SJSA1 (cell line): Measurements from ENCODE around the gene DCLRE1B. TPM values are rescaled to one million over a fixed set of nuclear protein-coding genes. Genes with fewer than 3 reads are reported as not detected.

Experiments used
- DNase-seq, 2 experiments: peaks; one replicate each; pipeline ENCODE4 v3.0.0-alpha.2; 2015 to 2020; ENCODE audit warnings: low spot score in 2 of 2, low read depth in 1 of 2
- H3K27ac ChIP-seq: fragments of 250-450 bp; sonication (Bioruptor Pico); 2 replicates; pipeline ENCODE4 v1.5.1; 2020; ENCODE audit warnings: mild to moderate bottlenecking, moderate library complexity
- H3K27me3 ChIP-seq: fragments of 250-450 bp; sonication (Bioruptor Pico); replicated peaks from 2 replicates; pipeline ENCODE4 v1.5.1; 2020; ENCODE audit warnings: mild to moderate bottlenecking, moderate library complexity
- H3K36me3 ChIP-seq: fragments of 250-450 bp; sonication (Bioruptor Pico); 2 replicates; pipeline ENCODE4 v1.5.1; 2020; ENCODE audit warnings: mild to moderate bottlenecking
- H3K4me1 ChIP-seq: fragments of 250-450 bp; sonication (Bioruptor Pico); replicated peaks from 2 replicates; pipeline ENCODE4 v1.6.1; 2021; ENCODE audit warnings: mild to moderate bottlenecking
- H3K4me3 ChIP-seq: fragments of 250-450 bp; sonication (Bioruptor Pico); 2 replicates; pipeline ENCODE4 v1.5.1; 2020; ENCODE audit warnings: mild to moderate bottlenecking
- H3K9me3 ChIP-seq: fragments of 250-450 bp; sonication (Bioruptor Pico); replicated peaks from 2 replicates; pipeline ENCODE4 v1.5.1; 2020; ENCODE audit warnings: mild to moderate bottlenecking
- total RNA-seq: library from RNA; depleted of rRNA; stranded (reverse); fragments of >200 nt; shearing (Covaris generic); gene quantifications from 2 replicates; pipeline ENCODE4 v1.2.3, GENCODE V29; 2014

Gene DCLRE1B
- total RNA-seq, 1 experiment from 2014 or later = 14.8 TPM

DNA sequence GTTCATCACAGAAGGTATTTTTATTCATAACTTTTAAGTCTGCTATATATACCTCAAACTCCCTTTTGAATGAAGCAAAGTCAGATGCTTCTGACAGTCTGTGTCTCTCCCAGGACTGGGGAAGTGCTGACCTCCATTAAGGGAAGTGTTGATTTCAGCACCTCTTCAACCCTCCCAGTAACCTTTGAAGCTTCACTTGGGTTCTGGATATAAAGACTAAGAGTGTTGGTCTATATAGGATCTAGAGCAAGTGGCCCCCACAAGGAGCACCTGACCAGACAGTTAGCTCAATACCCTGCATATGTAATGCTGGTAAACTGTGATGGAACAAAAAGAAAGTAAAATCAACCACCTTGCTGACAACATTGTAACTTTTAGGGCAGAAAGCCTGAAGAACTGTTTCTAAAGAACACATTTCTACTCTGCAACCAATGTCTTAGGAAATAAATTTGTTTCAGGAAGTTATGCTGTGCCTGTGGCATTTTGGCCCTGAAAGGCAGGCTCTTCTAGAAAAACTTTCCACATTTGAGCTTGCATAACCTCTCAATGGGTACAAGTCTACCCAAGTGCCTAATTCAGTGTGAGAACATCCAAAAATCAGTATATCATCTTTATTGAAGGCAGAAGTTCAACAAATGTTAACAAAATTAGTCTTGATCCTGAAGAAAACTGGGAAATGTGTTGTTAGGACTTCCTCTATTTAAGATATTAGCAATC is 32.7 kb upstream of the DCLRE1B start:
- no peak overlapping the region for H3K27ac ChIP-seq
- no peak overlapping the region for H3K4me3 ChIP-seq
- DNase-seq = no peak
- H3K4me1 ChIP-seq = peaks cover 27% of the 10 kb centered on the region
- H3K27me3 ChIP-seq = no peaks in the 10 kb centered on the region
- H3K36me3 ChIP-seq = no peaks in the 10 kb centered on the region
- H3K9me3 ChIP-seq = no peaks in the 10 kb centered on the region

GRCh38 chr1:113874012-113874879 is 30.9 kb upstream of the DCLRE1B start:
- no peaks in the 10 kb centered on the region for H3K9me3 ChIP-seq
- no peak overlapping the region for H3K4me3 ChIP-seq
- no peaks in the 10 kb centered on the region for H3K36me3 ChIP-seq
- no peaks in the 10 kb centered on the region for H3K27me3 ChIP-seq
- no peak overlapping the region for H3K27ac ChIP-seq
- peaks cover 12% of the 10 kb centered on the region for H3K4me1 ChIP-seq
- no peak for DNase-seq

DNA sequence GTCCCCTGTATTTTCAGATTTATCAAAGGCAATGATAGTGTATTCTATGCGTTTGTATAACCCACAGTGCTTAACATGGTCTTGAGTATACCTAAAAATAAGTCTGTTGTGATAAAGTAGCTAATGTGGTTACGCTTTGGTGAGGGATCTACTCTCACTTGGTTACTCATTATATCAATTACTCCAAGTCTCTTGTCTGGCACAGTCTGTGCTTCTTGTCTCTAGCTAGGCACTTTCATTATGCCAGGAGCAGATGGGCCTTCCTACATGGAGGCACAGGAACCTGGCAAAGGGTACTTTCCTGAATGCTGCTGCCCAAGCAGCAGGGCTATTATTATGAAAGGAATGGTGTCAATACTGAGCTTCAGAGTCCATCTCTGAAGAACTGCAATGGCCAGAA is 29.4 kb upstream of the DCLRE1B start:
- Histone ChIP-seq H3K4me1 (peaks cover 18% of the 10 kb centered on the region), H3K27me3 (no peaks in the 10 kb centered on the region), H3K4me3 (no peak overlapping the region), H3K27ac (no peak overlapping the region), H3K36me3 (no peaks in the 10 kb centered on the region), H3K9me3 (no peaks in the 10 kb centered on the region)
- no peak for DNase-seq

DNA sequence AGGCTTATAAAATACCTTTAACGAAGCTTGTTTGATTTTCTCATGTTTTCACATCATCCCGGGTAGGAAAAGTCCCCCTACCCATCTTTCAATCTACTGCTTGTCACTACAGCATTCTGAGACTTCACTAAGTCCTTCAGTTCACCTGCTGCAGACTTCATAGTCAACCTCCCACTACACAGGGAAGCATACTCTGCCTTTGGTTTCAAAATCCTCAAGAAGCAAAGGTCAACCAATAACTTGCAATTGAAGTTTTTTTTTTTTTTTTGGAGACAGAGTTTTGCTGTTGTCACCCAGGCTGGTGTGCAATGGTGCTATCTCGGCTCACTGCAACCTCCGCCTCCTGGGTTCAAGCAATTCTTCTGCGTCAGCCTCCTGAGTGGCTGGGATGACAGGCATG is 28.9 kb upstream of the DCLRE1B start:
- H3K36me3 ChIP-seq = no peaks in the 10 kb centered on the region

DNA sequence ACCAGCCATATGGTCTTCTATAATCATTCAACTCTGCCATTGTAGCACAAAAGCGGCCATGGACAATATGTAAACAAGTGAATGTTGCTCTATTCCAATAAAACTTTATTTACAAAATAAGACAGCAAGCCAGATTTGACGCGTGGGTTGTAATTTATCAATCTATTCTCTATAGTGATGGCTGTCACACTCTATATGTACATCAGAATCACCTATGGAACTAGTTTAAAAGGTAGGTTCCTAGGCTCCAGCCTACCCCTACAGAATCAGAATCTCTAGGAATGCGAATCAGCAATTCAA is 25.4 kb upstream of the DCLRE1B start:
- Histone ChIP-seq H3K9me3 (no peaks in the 10 kb centered on the region), H3K4me3 (no peak overlapping the region), H3K36me3 (no peaks in the 10 kb centered on the region), H3K27ac (no peak overlapping the region), H3K4me1 (peaks cover 11% of the 10 kb centered on the region), H3K27me3 (no peaks in the 10 kb centered on the region)
- no peak for DNase-seq

More for the DNA sequence above, 28.9 kb upstream of the DCLRE1B start:
- no peak for DNase-seq
- H3K27me3 ChIP-seq = no peaks in the 10 kb centered on the region
- H3K4me3 ChIP-seq = no peak overlapping the region
- H3K4me1 ChIP-seq = peaks cover 20% of the 10 kb centered on the region
- H3K27ac ChIP-seq = no peak overlapping the region
- H3K9me3 ChIP-seq = no peaks in the 10 kb centered on the region

DNA sequence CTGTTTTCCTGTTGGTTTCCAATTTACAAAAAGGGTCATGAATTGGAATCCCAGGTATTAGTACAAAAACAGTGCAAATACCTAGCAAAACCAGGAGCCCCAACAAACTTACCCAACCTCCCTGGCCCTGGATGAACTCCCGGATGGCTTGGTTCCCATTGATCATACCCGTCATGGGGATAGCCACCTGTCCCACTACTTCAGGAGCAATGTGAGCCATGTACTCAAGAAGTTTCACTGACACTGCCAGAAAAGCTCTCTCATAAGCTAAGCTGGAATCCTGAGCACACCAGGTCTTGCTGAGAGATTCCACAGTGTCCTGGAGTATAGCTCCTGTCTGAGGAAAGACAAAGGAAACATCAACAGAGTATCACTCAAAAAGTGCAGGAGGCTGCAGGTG is 23.5 kb upstream of the DCLRE1B start:
- DNase-seq = no peak
- Histone ChIP-seq H3K4me1 (peaks cover 11% of the 10 kb centered on the region), H3K27me3 (no peaks in the 10 kb centered on the region), H3K27ac (no peak overlapping the region), H3K9me3 (no peaks in the 10 kb centered on the region), H3K36me3 (no peaks in the 10 kb centered on the region), H3K4me3 (no peak overlapping the region)

- H3K4me3 ChIP-seq = no peak overlapping the region
- H3K27me3 ChIP-seq = no peaks in the 10 kb centered on the region
- no peak overlapping the region for H3K27ac ChIP-seq
- no peaks in the 10 kb centered on the region for H3K4me1 ChIP-seq
- H3K36me3 ChIP-seq = no peaks in the 10 kb centered on the region
- no peak for DNase-seq
- no peaks in the 10 kb centered on the region for H3K9me3 ChIP-seq
These were observed 18.4 kb upstream of the DCLRE1B start for GRCh38 chr1:113886417-113887401.

GRCh38 chr1:113887402-113888175 is 17.5 kb upstream of the DCLRE1B start, which contains the start of gene BCL2L15:
Gene BCL2L15, minus strand, starts transcription at chr1:113887581. Its CDS starts 206 bp downstream, at chr1:113887375.
- Histone ChIP-seq H3K36me3 (no peaks in the 10 kb centered on the region), H3K27me3 (no peaks in the 10 kb centered on the region), H3K27ac (no peak within 1 kb of the TSS), H3K4me3 (no peak within 1 kb of the TSS), H3K9me3 (no peaks in the 10 kb centered on the region), H3K4me1 (no peaks in the 10 kb centered on the region)
- no peak for DNase-seq

- H3K4me1 ChIP-seq = no peaks in the 10 kb centered on the region
- no peaks in the 10 kb centered on the region for H3K9me3 ChIP-seq
- H3K27ac ChIP-seq = no peak overlapping the region
- no peaks in the 10 kb centered on the region for H3K27me3 ChIP-seq
- H3K4me3 ChIP-seq = no peak overlapping the region
- no peak for DNase-seq
- H3K36me3 ChIP-seq = peaks cover 18% of the 10 kb centered on the region
These were observed 14.3 kb upstream of the DCLRE1B start for GRCh38 chr1:113890816-113891215.

GRCh38 chr1:113891631-113892220 is 13.4 kb upstream of the DCLRE1B start:
- H3K4me1 ChIP-seq = no peaks in the 10 kb centered on the region
- no peaks in the 10 kb centered on the region for H3K9me3 ChIP-seq
- H3K4me3 ChIP-seq = no peak overlapping the region
- H3K36me3 ChIP-seq = peaks cover 27% of the 10 kb centered on the region
- no peak overlapping the region for H3K27ac ChIP-seq
- no peaks in the 10 kb centered on the region for H3K27me3 ChIP-seq
- DNase-seq = no peak

DNA sequence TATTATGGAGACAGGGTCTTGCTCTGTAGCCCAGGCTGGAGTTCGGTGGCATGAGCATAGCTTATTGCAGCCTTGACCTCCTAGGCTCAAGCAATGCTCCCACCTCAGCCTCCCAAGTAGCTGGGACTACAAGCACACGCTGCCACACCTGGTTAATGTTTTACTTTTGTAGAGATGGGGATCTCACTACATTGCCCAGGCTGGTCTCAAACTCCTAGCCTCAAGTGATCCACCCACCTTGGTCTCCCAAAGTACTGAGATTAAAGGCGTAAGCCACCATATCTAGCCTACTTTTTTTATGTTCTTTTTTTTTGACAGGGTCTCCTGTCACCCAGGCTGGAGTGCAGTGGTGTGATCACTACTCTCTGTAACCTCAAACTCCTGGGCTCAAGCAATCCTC is 11.9 kb upstream of the DCLRE1B start:
- no peak for DNase-seq
- no peaks in the 10 kb centered on the region for H3K27me3 ChIP-seq

DNA sequence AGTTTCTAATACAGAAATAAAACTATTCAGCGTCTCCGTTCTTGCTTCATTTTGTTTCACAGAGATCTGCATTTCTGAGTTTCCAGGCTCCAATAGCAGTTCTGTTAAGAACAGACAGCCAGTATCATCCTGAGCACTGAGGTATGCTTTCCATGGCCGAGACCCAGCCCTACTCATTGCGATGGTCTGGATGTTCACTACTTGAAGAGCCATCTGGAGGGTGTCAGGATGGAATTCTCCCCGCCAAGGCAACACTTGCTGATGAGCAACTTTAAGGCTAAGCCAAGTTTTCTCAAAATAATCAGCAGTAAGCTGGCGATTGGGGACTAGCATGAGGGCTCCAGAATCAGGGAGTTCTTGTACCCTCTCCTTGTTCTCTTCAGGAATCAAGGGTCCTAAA is 10.0 kb upstream of the DCLRE1B start:
- peaks cover 56% of the 10 kb centered on the region for H3K36me3 ChIP-seq
- no peaks in the 10 kb centered on the region for H3K4me1 ChIP-seq
- H3K27ac ChIP-seq = no peak overlapping the region
- no peaks in the 10 kb centered on the region for H3K9me3 ChIP-seq
- H3K27me3 ChIP-seq = no peaks in the 10 kb centered on the region
- no peak overlapping the region for H3K4me3 ChIP-seq
- DNase-seq = no peak

More for the DNA sequence above, 11.9 kb upstream of the DCLRE1B start:
- no peaks in the 10 kb centered on the region for H3K4me1 ChIP-seq
- no peak overlapping the region for H3K4me3 ChIP-seq
- H3K9me3 ChIP-seq = no peaks in the 10 kb centered on the region
- H3K27ac ChIP-seq = no peak overlapping the region
- peaks cover 39% of the 10 kb centered on the region for H3K36me3 ChIP-seq

- no peaks in the 10 kb centered on the region for H3K4me1 ChIP-seq
- H3K27ac ChIP-seq = no peak overlapping the region
- H3K9me3 ChIP-seq = no peaks in the 10 kb centered on the region
- no peak overlapping the region for H3K4me3 ChIP-seq
- DNase-seq = no peak
- H3K27me3 ChIP-seq = no peaks in the 10 kb centered on the region
- peaks cover 63% of the 10 kb centered on the region for H3K36me3 ChIP-seq
These were observed 9.2 kb upstream of the DCLRE1B start for GRCh38 chr1:113895961-113896360.
